Neuronal stem cell (in vitro differentiated cells): Measurements from ENCODE around the gene PNPLA7.
A peak's percentile ranks its signal among the peaks of the same experiment; 100 is the strongest.

ENCODE experiments used
- DNase-seq: peaks from one replicate; pipeline ENCODE4 v3.0.0-alpha.2; 2013; ENCODE audit warnings: low spot score
- H2AFZ ChIP-seq: one replicate; pipeline ENCODE4 v1.6.1; 2013; ENCODE audit warnings: mild to moderate bottlenecking, low read length, inconsistent platforms
- H2AK5ac ChIP-seq: 2 replicates; pipeline ENCODE4 v1.6.1; 2013; ENCODE audit warnings: low read depth, mild to moderate bottlenecking, inconsistent platforms, low read length, moderate library complexity, mixed read lengths
- H2BK120ac ChIP-seq: 2 replicates; pipeline ENCODE4 v1.6.1; 2013; ENCODE audit warnings: low read depth, mild to moderate bottlenecking, inconsistent platforms, low read length, moderate library complexity, mixed read lengths
- H2BK12ac ChIP-seq: one replicate; pipeline ENCODE4 v1.6.1; 2013; ENCODE audit warnings: low read length, inconsistent platforms
- H2BK15ac ChIP-seq: 2 replicates; pipeline ENCODE4 v1.6.1; 2013; ENCODE audit warnings: mild to moderate bottlenecking, low read length, inconsistent platforms, mixed read lengths
- H2BK5ac ChIP-seq: one replicate; pipeline ENCODE4 v1.6.1; 2013; ENCODE audit warnings: inconsistent platforms, mild to moderate bottlenecking, low read length, moderate library complexity
- H3K14ac ChIP-seq: one replicate; pipeline ENCODE4 v1.6.1; 2013; ENCODE audit warnings: low read length, inconsistent platforms
- H3K18ac ChIP-seq: 2 replicates; pipeline ENCODE4 v1.6.1; 2013; ENCODE audit warnings: low read length, inconsistent platforms
- H3K23ac ChIP-seq: 2 replicates; pipeline ENCODE4 v1.6.1; 2013; ENCODE audit warnings: low read depth, mild to moderate bottlenecking, mixed read lengths, low read length, inconsistent platforms; ENCODE audit not compliant: poor library complexity
- H3K27ac ChIP-seq: replicated peaks from 3 replicates; pipeline ENCODE4 v1.5.1; 2013; ENCODE audit warnings: low read length, inconsistent platforms
- H3K27me3 ChIP-seq, 3 experiments: 2 replicates each; pipeline ENCODE4 v1.6.1; 2013; ENCODE audit warnings: low read length in 3 of 3, mild to moderate bottlenecking in 2 of 3, inconsistent platforms in 1 of 3, low read depth in 1 of 3, mixed read lengths in 1 of 3, moderate library complexity in 1 of 3; ENCODE audit not compliant: control insufficient read depth in 3 of 3, insufficient read depth in 3 of 3
- H3K36me3 ChIP-seq, 2 donors: replicated peaks in 1 of 2; 2 replicates each; pipeline ENCODE4 v1.6.1; 2013; ENCODE audit warnings: low read length in 2 of 2; ENCODE audit not compliant: control insufficient read depth in 2 of 2, insufficient read depth in 2 of 2
- H3K4ac ChIP-seq: 2 replicates; pipeline ENCODE4 v1.6.1; 2013; ENCODE audit warnings: inconsistent platforms, mild to moderate bottlenecking, low read length, moderate library complexity
- H3K4me1 ChIP-seq, 2 donors: 1 replicate in 1 of 2; 2 replicates in 1 of 2; pipeline ENCODE4 v1.6.1; 2013; ENCODE audit warnings: low read length in 2 of 2, low read depth in 1 of 2; ENCODE audit not compliant: control insufficient read depth in 2 of 2, insufficient read depth in 1 of 2
- H3K4me2 ChIP-seq: one replicate; pipeline ENCODE4 v1.6.1; 2013; ENCODE audit warnings: mild to moderate bottlenecking, low read length, inconsistent platforms; ENCODE audit not compliant: insufficient read depth, poor library complexity, severe bottlenecking
- H3K4me3 ChIP-seq, 2 donors: 2 replicates each; pipeline ENCODE4 v1.5.1; 2013; ENCODE audit warnings: low read length in 2 of 2, mild to moderate bottlenecking in 2 of 2, inconsistent platforms in 1 of 2, moderate library complexity in 1 of 2
- H3K79me1 ChIP-seq: one replicate; pipeline ENCODE4 v1.6.1; 2013; ENCODE audit warnings: low read depth, mild to moderate bottlenecking, inconsistent platforms, low read length, moderate library complexity
- H3K9ac ChIP-seq: one replicate; pipeline ENCODE4 v1.6.1; 2013; ENCODE audit warnings: mild to moderate bottlenecking, low read depth, low read length, inconsistent platforms; ENCODE audit not compliant: poor library complexity
- H3K9me3 ChIP-seq, 2 donors: replicated peaks in 1 of 2; 2 replicates each; pipeline versions ENCODE3 to v1.6.1; 2013; ENCODE audit warnings: low read length in 2 of 2, mild to moderate bottlenecking in 2 of 2, inconsistent platforms in 1 of 2, low read depth in 1 of 2, mixed read lengths in 1 of 2, moderate library complexity in 1 of 2; ENCODE audit not compliant: control insufficient read depth in 2 of 2, insufficient read depth in 1 of 2
- H4K8ac ChIP-seq: one replicate; pipeline ENCODE4 v1.6.1; 2013; ENCODE audit warnings: low read depth, mild to moderate bottlenecking, inconsistent platforms, low read length, moderate library complexity
- H4K91ac ChIP-seq: one replicate; pipeline ENCODE4 v1.6.1; 2013; ENCODE audit warnings: low read length, low read depth, mild to moderate bottlenecking, inconsistent platforms; ENCODE audit not compliant: poor library complexity
- WGBS, 2 donors: extraction: QIAGEN DNeasy Blood & Tissue Kit; methylation state at CpG; one replicate each; pipeline ENCODE4 v1.1.7; 2013; ENCODE audit warnings: missing lambda C conversion rate in 2 of 2, mixed read lengths in 1 of 2; ENCODE audit not compliant: insufficient read length in 2 of 2, insufficient replicate concordance in 1 of 2; ENCODE audit errors: extremely low coverage in 2 of 2; 5-methylcytosine and 5-hydroxymethylcytosine counted together

PNPLA7 gene

DNA sequence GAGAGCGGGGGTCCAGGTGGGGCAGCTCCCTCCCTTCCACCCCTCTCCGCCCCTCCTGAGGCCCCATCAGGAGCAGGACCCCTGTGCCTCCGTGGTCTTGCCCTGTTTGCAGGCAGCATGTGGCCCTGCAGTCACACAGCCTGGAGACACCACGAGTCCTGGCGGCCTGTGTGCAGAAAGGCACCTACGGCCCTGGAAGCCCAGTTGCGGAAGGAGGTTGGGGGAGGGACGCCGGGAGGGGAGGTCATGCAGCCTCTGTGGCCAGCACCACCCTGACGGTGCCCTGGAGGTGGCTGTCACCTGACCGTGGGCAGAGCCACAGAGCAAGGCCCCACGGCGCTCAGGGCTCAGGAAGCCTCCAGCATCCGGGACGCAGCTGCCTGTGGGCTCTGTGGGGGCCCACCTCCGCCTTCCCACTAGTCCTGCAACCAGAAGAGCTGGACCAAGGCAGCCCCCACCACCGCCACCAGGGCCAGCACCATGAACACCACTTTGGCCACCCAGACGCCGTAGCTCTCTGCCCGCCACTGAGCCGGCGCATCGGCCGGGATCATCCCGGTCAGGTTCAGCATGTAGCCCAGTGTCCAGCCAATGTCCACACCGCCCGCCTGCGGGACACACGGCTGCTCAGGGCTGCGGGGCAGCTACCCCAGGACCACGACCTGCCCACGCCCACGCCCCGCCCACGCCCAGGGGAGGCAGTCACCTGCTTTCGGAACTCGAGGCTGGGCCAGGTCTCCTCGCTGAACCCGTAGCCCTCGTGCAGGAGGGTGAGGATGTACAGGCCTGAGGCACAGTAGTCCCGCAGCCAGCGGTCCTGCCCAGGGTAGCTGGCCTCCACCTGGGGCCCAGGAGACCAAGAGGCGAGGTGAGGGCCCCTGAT is 115.5 kb downstream of the PNPLA7 start:
- DNase-seq = no peak

GRCh38 chr9:137433916-137434431 is 116.2 kb downstream of the PNPLA7 start:
- H3K36me3 ChIP-seq = no peaks in the 10 kb centered on the region

More for the DNA sequence above, 115.5 kb downstream of the PNPLA7 start:
- no CpG with 5 or more reads among the region's 43 CpGs for WGBS, 2 donors
- H2BK5ac ChIP-seq = peak overlapping the region; percentile 75
- no peak overlapping the region for H3K4me3 ChIP-seq
- H3K27me3 ChIP-seq = peaks cover 0 to 9% (median 0%) of the 10 kb centered on the region in 3 experiments
- no peak overlapping the region for H3K4me2 ChIP-seq
- H3K18ac ChIP-seq = peak overlapping the region; percentile 57
- no peaks in the 10 kb centered on the region for H3K4me1 ChIP-seq
- H2AK5ac ChIP-seq = peak overlapping the region; percentile 63
- H4K91ac ChIP-seq = no peak overlapping the region
- H3K23ac ChIP-seq = peak overlapping the region; percentile 85
- peak overlapping the region; percentile 89 for H2BK15ac ChIP-seq
- H2BK120ac ChIP-seq = no peak overlapping the region
- peak overlapping the region; percentile 66 for H3K4ac ChIP-seq
- peak overlapping the region; percentile 44 for H3K9ac ChIP-seq
- peak overlapping the region; percentile 43 for H4K8ac ChIP-seq
- no peaks in the 10 kb centered on the region for H3K36me3 ChIP-seq
- H3K79me1 ChIP-seq = peaks cover 2% of the 10 kb centered on the region
- H3K9me3 ChIP-seq = no peaks in the 10 kb centered on the region
- H2BK12ac ChIP-seq = peak overlapping the region; percentile 73
- no peak overlapping the region for H3K27ac ChIP-seq
- H3K14ac ChIP-seq = peak overlapping the region; percentile 71
- no peak overlapping the region for H2AFZ ChIP-seq

GRCh38 chr9:137433349-137433915 is 116.8 kb downstream of the PNPLA7 start:
- H2BK15ac ChIP-seq = no peak overlapping the region
- H3K18ac ChIP-seq = peak overlapping the region; percentile 57
- H3K27me3 ChIP-seq = peaks cover 0 to 9% (median 0%) of the 10 kb centered on the region in 3 experiments
- peak overlapping the region; percentile 17 for H3K23ac ChIP-seq
- no peak overlapping the region for H3K4me2 ChIP-seq
- H3K79me1 ChIP-seq = peaks cover 4% of the 10 kb centered on the region
- H3K9me3 ChIP-seq = no peaks in the 10 kb centered on the region
- H4K91ac ChIP-seq = no peak overlapping the region
- DNase-seq = no peak
- no peak overlapping the region for H2BK120ac ChIP-seq
- WGBS, 2 donors = no CpG with 5 or more reads among the region's 19 CpGs
- H3K36me3 ChIP-seq = no peaks in the 10 kb centered on the region
- H3K27ac ChIP-seq = no peak overlapping the region
- peak overlapping the region; percentile 41 for H2BK12ac ChIP-seq
- H3K4me3 ChIP-seq = no peak overlapping the region
- no peak overlapping the region for H3K4ac ChIP-seq
- H3K9ac ChIP-seq = no peak overlapping the region
- H4K8ac ChIP-seq = peak overlapping the region; percentile 43
- H2AFZ ChIP-seq = no peak overlapping the region
- peak overlapping the region; percentile 90 for H2AK5ac ChIP-seq
- no peaks in the 10 kb centered on the region for H3K4me1 ChIP-seq
- H3K14ac ChIP-seq = no peak overlapping the region
- no peak overlapping the region for H2BK5ac ChIP-seq

More at GRCh38 chr9:137433916-137434431, 116.2 kb downstream of the PNPLA7 start:
- Histone ChIP-seq H3K4me3 (no peak overlapping the region), H2BK5ac (no peak overlapping the region), H4K8ac (no peak overlapping the region), H3K23ac (peak overlapping the region; percentile 43), H4K91ac (no peak overlapping the region), H3K14ac (no peak overlapping the region), H3K18ac (no peak overlapping the region), H2BK15ac (peak overlapping the region; percentile 85), H3K4ac (no peak overlapping the region), H3K27ac (no peak overlapping the region), H2BK120ac (no peak overlapping the region), H3K9me3 (no peaks in the 10 kb centered on the region), H3K9ac (no peak overlapping the region), H2BK12ac (peak overlapping the region; percentile 41), H3K4me1 (no peaks in the 10 kb centered on the region), H2AK5ac (peak overlapping the region; percentile 90), H3K27me3 (peaks cover 0 to 9% (median 0%) of the 10 kb centered on the region in 3 experiments), H3K4me2 (no peak overlapping the region), H2AFZ (no peak overlapping the region), H3K79me1 (peaks cover 4% of the 10 kb centered on the region)
- WGBS, 2 donors = no CpG with 5 or more reads among the region's 26 CpGs
- DNase-seq = no peak
